Neuron (in vitro differentiated cells): ENCODE results near the gene DRC1.
"Not testable (repeated sequence)": the region's sequence is repeated elsewhere in the genome, so short reads cannot be mapped to it uniquely, and the experiment has no call there.

Source experiments
- H2AFZ ChIP-seq: one replicate; pipeline ENCODE4 v1.6.1; 2013; ENCODE audit warnings: low read depth, mild to moderate bottlenecking, inconsistent platforms, low read length, moderate library complexity
- H3K27me3 ChIP-seq: one replicate; pipeline ENCODE4 v1.6.1; 2013; ENCODE audit warnings: low read length; ENCODE audit not compliant: insufficient read depth
- H3K36me3 ChIP-seq: one replicate; pipeline ENCODE4 v1.6.1; 2013; ENCODE audit warnings: low read length; ENCODE audit not compliant: insufficient read depth
- H3K4me1 ChIP-seq: one replicate; pipeline ENCODE4 v1.6.1; 2013; ENCODE audit warnings: low read length; ENCODE audit not compliant: insufficient read depth
- H3K4me3 ChIP-seq: 2 replicates; pipeline ENCODE4 v1.5.1; 2013; ENCODE audit warnings: mild to moderate bottlenecking, low read length, moderate library complexity
- H3K9me3 ChIP-seq: one replicate; pipeline ENCODE4 v1.6.1; 2013; ENCODE audit warnings: low read length

DRC1 gene

GRCh38 chr2:26464390-26465265 lies 62.9 kb downstream of the DRC1 start:
- H3K27me3 ChIP-seq = no peaks in the 10 kb centered on the region
- H3K4me1 ChIP-seq = peaks cover 3% of the 10 kb centered on the region
- no peak overlapping the region for H2AFZ ChIP-seq
- no peaks in the 10 kb centered on the region for H3K36me3 ChIP-seq
- no peak overlapping the region for H3K4me3 ChIP-seq
- H3K9me3 ChIP-seq = peaks cover 4% of the 10 kb centered on the region

GRCh38 chr2:26465266-26465925 lies 63.7 kb downstream of the DRC1 start:
- H3K4me1 ChIP-seq = peaks cover 3% of the 10 kb centered on the region
- H3K9me3 ChIP-seq = peaks cover 11% of the 10 kb centered on the region
- H3K36me3 ChIP-seq = no peaks in the 10 kb centered on the region
- no peak overlapping the region for H2AFZ ChIP-seq
- no peaks in the 10 kb centered on the region for H3K27me3 ChIP-seq
- H3K4me3 ChIP-seq = no peak overlapping the region

GRCh38 chr2:26465981-26466471 lies 64.3 kb downstream of the DRC1 start:
- H3K27me3 ChIP-seq = no peaks in the 10 kb centered on the region
- H2AFZ ChIP-seq = no peak overlapping the region
- peaks cover 3% of the 10 kb centered on the region for H3K4me1 ChIP-seq
- no peak overlapping the region for H3K4me3 ChIP-seq
- no peaks in the 10 kb centered on the region for H3K36me3 ChIP-seq
- peaks cover 12% of the 10 kb centered on the region for H3K9me3 ChIP-seq

GRCh38 chr2:26466662-26467310 lies 65.1 kb downstream of the DRC1 start:
- no peak overlapping the region for H2AFZ ChIP-seq
- no peaks in the 10 kb centered on the region for H3K36me3 ChIP-seq
- H3K9me3 ChIP-seq = peaks cover 11% of the 10 kb centered on the region
- peaks cover 3% of the 10 kb centered on the region for H3K4me1 ChIP-seq
- H3K27me3 ChIP-seq = no peaks in the 10 kb centered on the region
- H3K4me3 ChIP-seq = no peak overlapping the region

- H3K4me3 ChIP-seq, H3K27me3 ChIP-seq, H3K36me3 ChIP-seq, H3K4me1 ChIP-seq, H2AFZ ChIP-seq: not testable (repeated sequence)
- peaks cover 11% of the 10 kb centered on the region for H3K9me3 ChIP-seq
Observed at GRCh38 chr2:26468544-26468943, 66.8 kb downstream of the DRC1 start.

- no peak overlapping the region for H2AFZ ChIP-seq
- peaks cover 11% of the 10 kb centered on the region for H3K9me3 ChIP-seq
- no peak overlapping the region for H3K4me3 ChIP-seq
Observed at GRCh38 chr2:26469092-26469710, 67.5 kb downstream of the DRC1 start.

GRCh38 chr2:26469955-26470354 lies 68.2 kb downstream of the DRC1 start:
- H3K4me1 ChIP-seq = no peaks in the 10 kb centered on the region
- H3K27me3 ChIP-seq = no peaks in the 10 kb centered on the region
- H3K4me3 ChIP-seq = no peak overlapping the region
- peaks cover 11% of the 10 kb centered on the region for H3K9me3 ChIP-seq
- no peaks in the 10 kb centered on the region for H3K36me3 ChIP-seq
- H2AFZ ChIP-seq = no peak overlapping the region

More at GRCh38 chr2:26469092-26469710, 67.5 kb downstream of the DRC1 start:
- H3K36me3 ChIP-seq = no peaks in the 10 kb centered on the region
- H3K27me3 ChIP-seq = no peaks in the 10 kb centered on the region
- H3K4me1 ChIP-seq = no peaks in the 10 kb centered on the region

GRCh38 chr2:26470601-26471260 lies 69.0 kb downstream of the DRC1 start:
- Histone ChIP-seq H3K9me3 (peaks cover 11% of the 10 kb centered on the region), H3K27me3 (no peaks in the 10 kb centered on the region), H3K4me3 (no peak overlapping the region), H2AFZ (no peak overlapping the region), H3K36me3 (no peaks in the 10 kb centered on the region), H3K4me1 (no peaks in the 10 kb centered on the region)

- no peak overlapping the region for H3K4me3 ChIP-seq
- no peaks in the 10 kb centered on the region for H3K27me3 ChIP-seq
- no peaks in the 10 kb centered on the region for H3K4me1 ChIP-seq
- no peaks in the 10 kb centered on the region for H3K36me3 ChIP-seq
- no peak overlapping the region for H2AFZ ChIP-seq
- H3K9me3 ChIP-seq = peaks cover 11% of the 10 kb centered on the region
Observed at GRCh38 chr2:26471289-26471688, 69.6 kb downstream of the DRC1 start.

GRCh38 chr2:26471766-26472706 lies 70.3 kb downstream of the DRC1 start:
- no peaks in the 10 kb centered on the region for H3K4me1 ChIP-seq
- peaks cover 11% of the 10 kb centered on the region for H3K9me3 ChIP-seq
- no peaks in the 10 kb centered on the region for H3K36me3 ChIP-seq
- no peak overlapping the region for H2AFZ ChIP-seq
- no peak overlapping the region for H3K4me3 ChIP-seq
- H3K27me3 ChIP-seq = no peaks in the 10 kb centered on the region

GRCh38 chr2:26472821-26473655 lies 71.3 kb downstream of the DRC1 start:
- Histone ChIP-seq H3K27me3 (no peaks in the 10 kb centered on the region), H3K4me1 (no peaks in the 10 kb centered on the region), H3K9me3 (peaks cover 11% of the 10 kb centered on the region), H3K36me3 (no peaks in the 10 kb centered on the region), H3K4me3 (no peak overlapping the region), H2AFZ (no peak overlapping the region)
